Measurements from ENCODE around the gene GRB14. TPM values are rescaled to one million over a fixed set of nuclear protein-coding genes. Genes with fewer than 3 reads are reported as not detected.
"Not testable (repeated sequence)": the region's sequence is repeated elsewhere in the genome, so short reads cannot be mapped to it uniquely, and the experiment has no call there.

The GRB14 gene
- total RNA-seq, 1 donor from 2014 or later, result 46.3 TPM

DNA sequence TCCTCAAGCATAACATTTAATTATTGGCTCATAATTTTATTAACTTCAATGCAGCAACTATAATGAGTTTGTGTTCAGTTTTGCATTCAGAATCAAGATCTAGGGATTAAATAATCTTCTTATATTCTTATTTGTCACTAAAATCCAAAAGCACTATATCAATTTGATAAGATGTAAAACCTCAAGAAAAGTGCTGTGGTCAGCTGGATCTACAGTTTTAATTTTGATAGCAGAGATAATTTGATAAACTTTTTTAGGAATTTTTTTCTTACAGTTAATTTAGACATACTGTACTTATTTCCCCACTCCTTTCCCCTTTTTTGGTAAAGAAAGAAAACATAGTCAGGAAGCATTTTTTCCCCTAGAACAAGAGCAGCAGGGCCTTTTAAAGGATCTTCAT lies 146.4 kb downstream of the GRB14 start:
- H3K4me3 Mint-ChIP-seq (ENCODE audit: low read depth), result no peak overlapping the region
- H3K36me3 Mint-ChIP-seq (ENCODE audit: insufficient read depth), result no peaks in the 10 kb centered on the region
- DNase-seq (ENCODE audit: low spot score, unreplicated experiment), result no peak
- no peaks in the 10 kb centered on the region for H3K9me3 Mint-ChIP-seq (ENCODE audit: low read depth)
- H3K27me3 Mint-ChIP-seq, result no peaks in the 10 kb centered on the region
- H3K27ac Mint-ChIP-seq, result no peak overlapping the region
- H3K4me1 Mint-ChIP-seq (ENCODE audit: low read depth), result no peaks in the 10 kb centered on the region
- no peak for TF ChIP-seq CTCF (IDR thresholded peaks at IDR 0.05; ENCODE audit: unreplicated experiment)

- no peaks in the 10 kb centered on the region for H3K27me3 Mint-ChIP-seq
- no peak overlapping the region for H3K4me3 Mint-ChIP-seq (ENCODE audit: low read depth)
- no peak for DNase-seq (ENCODE audit: low spot score, unreplicated experiment)
- no peaks in the 10 kb centered on the region for H3K36me3 Mint-ChIP-seq (ENCODE audit: insufficient read depth)
- no peaks in the 10 kb centered on the region for H3K9me3 Mint-ChIP-seq (ENCODE audit: low read depth)
- no peak for TF ChIP-seq CTCF (IDR thresholded peaks at IDR 0.05; ENCODE audit: unreplicated experiment)
- H3K4me1 Mint-ChIP-seq (ENCODE audit: low read depth), result no peaks in the 10 kb centered on the region
- no peak overlapping the region for H3K27ac Mint-ChIP-seq
Measured at GRCh38 chr2:164473021-164473420, 148.3 kb downstream of the GRB14 start.

DNA sequence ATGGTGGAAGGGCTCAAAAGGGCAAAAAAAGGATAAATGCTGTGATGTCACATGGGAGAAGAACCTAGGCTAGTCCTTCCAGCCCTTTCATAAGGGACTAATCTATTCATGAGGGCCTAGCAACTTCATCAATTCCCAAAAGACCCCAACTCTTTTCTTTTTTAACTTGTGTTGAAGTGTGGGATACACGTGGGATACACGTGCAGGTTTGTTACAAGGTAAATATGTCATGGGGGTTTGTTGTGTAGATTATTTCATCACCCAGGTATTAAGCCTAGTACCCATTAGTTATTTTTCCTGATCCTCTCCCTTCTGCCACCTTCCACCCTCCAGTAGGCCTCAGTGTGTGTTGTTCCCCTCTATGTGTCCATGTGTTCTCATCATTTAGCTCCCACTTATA lies 156.2 kb downstream of the GRB14 start:
- not testable (repeated sequence) for H3K4me3 Mint-ChIP-seq (ENCODE audit: low read depth); H3K27ac Mint-ChIP-seq; H3K36me3 Mint-ChIP-seq (ENCODE audit: insufficient read depth); DNase-seq (ENCODE audit: low spot score, unreplicated experiment); H3K4me1 Mint-ChIP-seq (ENCODE audit: low read depth); H3K9me3 Mint-ChIP-seq (ENCODE audit: low read depth); H3K27me3 Mint-ChIP-seq

DNA sequence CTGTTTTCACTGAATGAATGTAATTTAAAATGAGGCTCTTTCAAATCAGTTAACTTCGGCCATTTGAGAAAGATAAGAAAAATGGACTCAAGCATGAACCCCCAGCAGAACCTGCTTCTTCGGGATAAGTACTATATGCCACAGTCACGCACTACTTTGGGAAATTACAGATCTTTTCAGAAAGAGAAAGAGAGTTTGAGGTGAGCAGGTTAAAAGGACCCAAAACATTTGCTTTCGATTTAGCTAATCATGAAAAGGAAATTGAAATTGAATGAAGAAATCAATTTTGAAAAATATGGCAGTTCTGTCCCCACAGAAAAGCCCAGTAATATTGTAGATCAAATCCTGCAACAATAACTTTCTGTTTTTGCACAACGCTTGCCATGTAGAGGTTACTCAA lies 156.9 kb downstream of the GRB14 start:
- H3K9me3 Mint-ChIP-seq (ENCODE audit: low read depth), result no peaks in the 10 kb centered on the region
- no peaks in the 10 kb centered on the region for H3K4me1 Mint-ChIP-seq (ENCODE audit: low read depth)
- no peak overlapping the region for H3K27ac Mint-ChIP-seq
- TF ChIP-seq CTCF (IDR thresholded peaks at IDR 0.05; ENCODE audit: unreplicated experiment), result no peak
- H3K36me3 Mint-ChIP-seq (ENCODE audit: insufficient read depth), result no peaks in the 10 kb centered on the region
- DNase-seq (ENCODE audit: low spot score, unreplicated experiment), result no peak
- H3K4me3 Mint-ChIP-seq (ENCODE audit: low read depth), result no peak overlapping the region
- H3K27me3 Mint-ChIP-seq, result peaks cover 7% of the 10 kb centered on the region

GRCh38 chr2:164458792-164459191 lies 162.5 kb downstream of the GRB14 start:
- H3K27me3 Mint-ChIP-seq, result peaks cover 10% of the 10 kb centered on the region
- H3K4me1 Mint-ChIP-seq (ENCODE audit: low read depth), result no peaks in the 10 kb centered on the region
- H3K36me3 Mint-ChIP-seq (ENCODE audit: insufficient read depth), result no peaks in the 10 kb centered on the region
- no peaks in the 10 kb centered on the region for H3K9me3 Mint-ChIP-seq (ENCODE audit: low read depth)
- no peak overlapping the region for H3K27ac Mint-ChIP-seq
- DNase-seq (ENCODE audit: low spot score, unreplicated experiment), result no peak
- H3K4me3 Mint-ChIP-seq (ENCODE audit: low read depth), result no peak overlapping the region
- no peak for TF ChIP-seq CTCF (IDR thresholded peaks at IDR 0.05; ENCODE audit: unreplicated experiment)

- H3K27me3 Mint-ChIP-seq, result peaks cover 10% of the 10 kb centered on the region
- H3K4me1 Mint-ChIP-seq (ENCODE audit: low read depth), result no peaks in the 10 kb centered on the region
- H3K36me3 Mint-ChIP-seq (ENCODE audit: insufficient read depth), result no peaks in the 10 kb centered on the region
- H3K9me3 Mint-ChIP-seq (ENCODE audit: low read depth), result no peaks in the 10 kb centered on the region
- no peak for TF ChIP-seq CTCF (IDR thresholded peaks at IDR 0.05; ENCODE audit: unreplicated experiment)
- no peak overlapping the region for H3K4me3 Mint-ChIP-seq (ENCODE audit: low read depth)
- no peak overlapping the region for H3K27ac Mint-ChIP-seq
- no peak for DNase-seq (ENCODE audit: low spot score, unreplicated experiment)
Measured at GRCh38 chr2:164457271-164457670, 164.0 kb downstream of the GRB14 start.

All from progenitor cell of endocrine pancreas (in vitro differentiated cells).